Cardiac muscle cell (in vitro differentiated cells and primary cell): ENCODE results near the gene GALNS. TPM values are rescaled to one million over a fixed set of nuclear protein-coding genes. Genes with fewer than 3 reads are reported as not detected.

Source experiments
- DNase-seq, 2 donors: peaks; one replicate each; pipeline versions ENCODE4 v3.0.0 to v3.0.0-alpha.2; 2010 to 2017; ENCODE audit warnings: low read depth in 1 of 2, low spot score in 1 of 2
- H3K27ac ChIP-seq: fragments of 200-600 bp; sonication (generic); 2 replicates; pipeline ENCODE4 v1.5.1; 2016
- H3K27me3 ChIP-seq: fragments of 200-600 bp; sonication (generic); 2 replicates; pipeline ENCODE4 v1.6.0; 2016; ENCODE audit warnings: control low read depth
- H3K36me3 ChIP-seq: fragments of 200-600 bp; sonication (generic); 2 replicates; pipeline ENCODE4 v1.5.1; 2016; ENCODE audit warnings: control low read depth
- H3K4me1 ChIP-seq: fragments of 200-600 bp; sonication (generic); 2 replicates; pipeline ENCODE4 v1.8.1; 2017; ENCODE audit warnings: low read depth, mild to moderate bottlenecking, mixed run types
- H3K4me3 ChIP-seq: fragments of 200-600 bp; sonication (generic); 2 replicates; pipeline ENCODE4 v1.5.1; 2016; ENCODE audit warnings: mild to moderate bottlenecking
- H3K9me3 ChIP-seq: fragments of 200-600 bp; sonication (generic); 2 replicates; pipeline ENCODE4 v1.5.1; 2017; ENCODE audit warnings: low read depth, mild to moderate bottlenecking, control low read depth
- polyA plus RNA-seq: library from polyadenylated mRNA; unstranded; fragments of >200 nt; fragmentation: Nextera tagmentation; extraction: Ambion mirVana; gene quantifications from 2 replicates; pipeline ENCODE4 v1.2.1, GENCODE V29; 2016
- total RNA-seq: library from RNA; depleted of rRNA; stranded (reverse); fragments of >200 nt; gene quantifications from 2 replicates; pipeline ENCODE4 v1.2.3, GENCODE V29; 2016
- TF ChIP-seq, protein P1 (sequence below): IDR thresholded peaks from 2 replicates; pipeline ENCODE4 v1.5.1; 2012; ENCODE audit warnings: low read depth, mild to moderate bottlenecking, low read length

Gene GALNS
- total and polyA plus RNA-seq, 2 experiments from 2014 or later, result 28.3 to 31.0 TPM

GRCh38 chr16:88855176-88855575 lies 1.6 kb downstream of the GALNS start:
- TF ChIP-seq, protein P1, sequence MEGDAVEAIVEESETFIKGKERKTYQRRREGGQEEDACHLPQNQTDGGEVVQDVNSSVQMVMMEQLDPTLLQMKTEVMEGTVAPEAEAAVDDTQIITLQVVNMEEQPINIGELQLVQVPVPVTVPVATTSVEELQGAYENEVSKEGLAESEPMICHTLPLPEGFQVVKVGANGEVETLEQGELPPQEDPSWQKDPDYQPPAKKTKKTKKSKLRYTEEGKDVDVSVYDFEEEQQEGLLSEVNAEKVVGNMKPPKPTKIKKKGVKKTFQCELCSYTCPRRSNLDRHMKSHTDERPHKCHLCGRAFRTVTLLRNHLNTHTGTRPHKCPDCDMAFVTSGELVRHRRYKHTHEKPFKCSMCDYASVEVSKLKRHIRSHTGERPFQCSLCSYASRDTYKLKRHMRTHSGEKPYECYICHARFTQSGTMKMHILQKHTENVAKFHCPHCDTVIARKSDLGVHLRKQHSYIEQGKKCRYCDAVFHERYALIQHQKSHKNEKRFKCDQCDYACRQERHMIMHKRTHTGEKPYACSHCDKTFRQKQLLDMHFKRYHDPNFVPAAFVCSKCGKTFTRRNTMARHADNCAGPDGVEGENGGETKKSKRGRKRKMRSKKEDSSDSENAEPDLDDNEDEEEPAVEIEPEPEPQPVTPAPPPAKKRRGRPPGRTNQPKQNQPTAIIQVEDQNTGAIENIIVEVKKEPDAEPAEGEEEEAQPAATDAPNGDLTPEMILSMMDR, result no peak
- H3K36me3 ChIP-seq, result peaks cover 4% of the 10 kb centered on the region
- H3K27ac ChIP-seq, result no peak overlapping the region
- no peak for DNase-seq
- no peak overlapping the region for H3K4me3 ChIP-seq
- no peaks in the 10 kb centered on the region for H3K9me3 ChIP-seq
- no peaks in the 10 kb centered on the region for H3K27me3 ChIP-seq
- no peaks in the 10 kb centered on the region for H3K4me1 ChIP-seq

DNA sequence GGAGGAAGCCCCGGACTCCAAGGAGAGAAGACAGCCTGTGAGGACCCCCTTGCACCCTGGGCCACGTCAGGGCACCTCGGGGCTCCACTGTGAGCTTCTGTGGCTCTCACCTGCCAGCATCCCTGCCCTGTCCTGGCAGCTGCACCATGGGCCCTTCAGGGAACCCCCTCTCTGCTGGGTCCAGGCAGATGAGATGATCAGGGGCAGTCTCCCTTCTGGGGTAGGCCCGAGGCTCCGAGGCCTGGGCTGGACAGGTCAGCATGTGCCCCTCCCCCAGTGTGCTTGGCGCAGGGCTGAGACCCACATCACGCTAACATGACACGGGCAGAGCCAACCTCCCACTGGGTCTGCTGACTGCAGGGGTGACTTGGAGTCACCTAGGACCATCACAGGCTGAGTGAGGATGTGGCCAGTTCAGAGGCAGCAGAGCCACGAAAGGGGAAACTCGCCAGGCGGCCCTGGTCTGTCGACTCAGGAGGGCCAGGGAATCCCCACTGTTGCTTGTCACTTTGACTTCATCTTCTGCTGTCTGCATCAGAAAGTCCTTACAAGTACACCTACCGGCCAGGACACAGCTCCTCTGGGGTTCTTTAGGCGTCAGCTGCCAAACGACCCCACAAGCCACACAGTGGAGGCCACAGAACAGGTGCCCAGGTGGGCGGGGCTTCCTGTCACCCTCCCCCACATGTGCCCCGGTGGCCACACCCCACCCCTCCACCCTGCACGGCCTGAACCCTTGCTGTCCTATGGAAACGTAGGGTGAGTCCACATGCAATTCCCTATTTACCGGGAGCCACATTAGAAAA lies 2.2 kb downstream of the GALNS start:
- Histone ChIP-seq H3K4me3 (no peak overlapping the region), H3K27me3 (no peaks in the 10 kb centered on the region), H3K27ac (no peak overlapping the region), H3K4me1 (no peaks in the 10 kb centered on the region), H3K9me3 (no peaks in the 10 kb centered on the region), H3K36me3 (peaks cover 2% of the 10 kb centered on the region)
- TF ChIP-seq, protein P1, result no peak
- DNase-seq, result no peak

- H3K4me1 ChIP-seq, result no peaks in the 10 kb centered on the region
- no peaks in the 10 kb centered on the region for H3K36me3 ChIP-seq
- H3K9me3 ChIP-seq, result no peaks in the 10 kb centered on the region
- TF ChIP-seq, protein P1, result no peak
- peak overlapping the region; percentile 48 for H3K27ac ChIP-seq
- H3K27me3 ChIP-seq, result no peaks in the 10 kb centered on the region
- no peak overlapping the region for H3K4me3 ChIP-seq
- DNase-seq, result no peak
Measured at GRCh38 chr16:88853325-88853941, 3.3 kb downstream of the GALNS start.

DNA sequence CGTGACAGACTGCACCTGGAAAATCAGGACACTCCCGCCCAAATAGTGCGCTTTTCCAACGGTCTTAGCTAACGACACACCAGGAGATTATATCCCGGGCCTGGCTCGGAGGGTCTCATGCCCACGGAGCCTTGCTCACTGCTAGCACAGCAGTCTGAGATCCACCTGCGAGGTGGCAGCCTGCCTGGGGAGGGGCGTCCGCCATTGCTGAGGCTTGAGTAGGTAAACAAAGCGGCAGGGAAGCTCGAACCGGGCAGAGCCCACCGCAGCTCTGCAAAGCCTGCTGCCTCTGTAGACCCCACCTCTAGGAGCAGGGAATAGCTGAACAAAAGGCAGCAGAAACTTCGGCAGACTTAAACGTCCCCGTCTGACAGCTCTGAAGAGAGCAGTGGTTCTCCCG lies 5.1 kb downstream of the GALNS start:
- no peak for DNase-seq
- TF ChIP-seq, protein P1, result no peak

DNA sequence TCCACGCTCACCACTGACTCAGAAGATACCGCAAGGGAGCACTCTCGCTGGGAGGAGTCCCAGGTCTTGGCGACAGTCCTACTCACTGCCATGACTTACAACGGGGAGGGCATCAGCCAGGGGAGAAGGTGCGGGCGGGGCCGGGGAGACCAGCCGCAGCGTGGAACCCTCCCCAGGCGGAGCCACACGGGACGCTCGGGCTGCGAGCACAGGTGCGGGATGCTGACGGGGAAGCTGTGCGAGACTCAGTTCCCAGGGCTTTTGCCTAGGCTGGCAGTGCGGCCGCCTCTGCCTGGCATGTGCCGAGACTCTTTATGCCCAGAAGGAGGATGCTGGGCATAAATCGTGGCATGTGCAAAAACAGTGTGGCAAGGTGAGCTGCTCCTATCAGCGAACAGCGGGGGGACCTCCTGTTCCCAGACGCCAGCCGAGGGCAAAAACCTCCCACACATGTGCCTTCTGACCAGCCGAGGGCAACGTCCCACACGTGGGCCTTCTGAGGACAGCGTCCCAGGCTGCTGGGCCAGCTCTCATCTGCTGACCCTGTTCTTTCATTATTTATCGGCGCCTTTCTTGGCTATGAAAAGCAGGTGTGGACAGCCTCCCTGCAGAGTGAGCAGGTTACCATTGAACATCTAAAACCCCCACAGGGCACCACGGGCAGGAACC lies 6.1 kb downstream of the GALNS start:
- Histone ChIP-seq H3K36me3 (no peaks in the 10 kb centered on the region), H3K27ac (no peak overlapping the region), H3K27me3 (no peaks in the 10 kb centered on the region), H3K4me1 (no peaks in the 10 kb centered on the region), H3K9me3 (no peaks in the 10 kb centered on the region), H3K4me3 (no peak overlapping the region)
- DNase-seq, result no peak
- TF ChIP-seq, protein P1, result no peak

More for the DNA sequence above, 5.1 kb downstream of the GALNS start:
- H3K4me1 ChIP-seq, result no peaks in the 10 kb centered on the region
- H3K27ac ChIP-seq, result no peak overlapping the region
- H3K36me3 ChIP-seq, result no peaks in the 10 kb centered on the region
- H3K4me3 ChIP-seq, result no peak overlapping the region
- H3K9me3 ChIP-seq, result no peaks in the 10 kb centered on the region
- H3K27me3 ChIP-seq, result no peaks in the 10 kb centered on the region
